Omental fat pad (tissue), 4 donors: ENCODE measurements around the gene MAP4K3. TPM values are rescaled to one million over a fixed set of nuclear protein-coding genes. Genes with fewer than 3 reads are reported as not detected.

Source experiments
- ATAC-seq: fragments of 150-250 bp; one replicate; pipeline ENCODE4 v1.9.1; 2016; ENCODE audit warnings: mild to moderate bottlenecking, moderate library complexity; ENCODE audit not compliant: low FRiP score
- DNase-seq: peaks from one replicate; pipeline ENCODE4 v3.0.0-alpha.2; 2019; ENCODE audit warnings: low spot score
- CTCF ChIP-seq, 3 donors: fragments of 450-650 bp; IDR thresholded peaks; one replicate each; pipeline ENCODE4 v1.5.1; 2016 to 2017; ENCODE audit warnings: antibody characterized with exemption in 3 of 3, mild to moderate bottlenecking in 3 of 3, moderate library complexity in 2 of 3
- total RNA-seq, 4 donors: library from RNA; depleted of rRNA; stranded (reverse); fragments of >200 nt; gene quantifications; one replicate each; pipeline ENCODE4 v1.1.0, GENCODE V29; 2016

The MAP4K3 gene
- total RNA-seq, 4 donors from 2014 or later = 45.9 to 93.7 (median 66.1) TPM

GRCh38 chr2:39266139-39266805 lies 170.8 kb downstream of the MAP4K3 start:
- ATAC-seq (no peak), DNase-seq (no peak)
- no peak for TF ChIP-seq CTCF (IDR thresholded peaks at IDR 0.05)

DNA sequence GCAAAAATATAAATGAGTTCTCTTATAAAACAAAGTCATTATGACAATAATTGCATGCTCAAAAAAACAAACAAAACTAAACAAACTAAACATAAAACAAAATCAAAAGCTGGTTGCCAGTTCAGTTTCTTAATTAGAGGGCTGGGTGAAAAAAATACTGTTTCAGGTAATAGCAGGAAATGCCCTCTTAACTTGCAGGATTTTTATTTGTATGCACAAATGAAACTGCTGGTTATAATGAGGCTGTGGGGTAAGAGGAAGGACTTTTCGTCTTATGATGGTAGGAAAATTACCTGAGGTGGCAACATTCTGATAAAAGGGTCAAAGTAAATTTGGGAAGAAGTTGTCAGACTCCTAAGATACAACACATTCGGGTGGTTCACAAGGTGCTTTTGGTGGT lies 171.8 kb downstream of the MAP4K3 start:
- ATAC-seq (no peak), DNase-seq (no peak)
- TF ChIP-seq CTCF (IDR thresholded peaks at IDR 0.05) = no peak

GRCh38 chr2:39264733-39265132 lies 172.4 kb downstream of the MAP4K3 start:
- ATAC-seq (no peak), DNase-seq (no peak)
- no peak for TF ChIP-seq CTCF (IDR thresholded peaks at IDR 0.05)

DNA sequence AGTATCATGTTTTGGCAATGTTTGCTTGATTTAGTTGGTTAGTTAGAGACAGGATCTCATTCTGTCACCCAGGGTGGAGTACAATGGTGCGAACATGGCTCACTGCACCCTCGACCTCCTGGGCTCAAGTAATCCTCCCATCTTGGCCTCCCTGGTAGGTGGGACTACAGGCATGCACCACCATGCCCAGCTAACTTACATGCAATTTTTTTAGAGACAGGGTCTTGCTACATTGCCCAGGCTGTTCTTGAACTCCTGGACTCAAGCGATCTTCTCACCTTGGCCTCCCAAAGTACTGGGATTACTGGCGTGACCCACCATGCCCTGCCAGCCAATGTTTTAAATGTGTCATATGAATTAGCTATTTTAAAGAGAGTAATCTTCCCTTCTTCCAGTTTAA lies 177.0 kb downstream of the MAP4K3 start:
- DNase-seq = no peak
- no peak for ATAC-seq
- TF ChIP-seq CTCF (IDR thresholded peaks at IDR 0.05) = no peak

GRCh38 chr2:39256040-39256439 lies 181.0 kb downstream of the MAP4K3 start:
- ATAC-seq = no peak

GRCh38 chr2:39252888-39253518 lies 184.1 kb downstream of the MAP4K3 start:
- TF ChIP-seq CTCF (IDR thresholded peaks at IDR 0.05) = no peak
- DNase-seq (no peak), ATAC-seq (no peak)

More at GRCh38 chr2:39256040-39256439, 181.0 kb downstream of the MAP4K3 start:
- TF ChIP-seq CTCF (IDR thresholded peaks at IDR 0.05) = no peak
- DNase-seq = no peak

GRCh38 chr2:39247512-39248043 lies 189.5 kb downstream of the MAP4K3 start:
- no peak for ATAC-seq
- TF ChIP-seq CTCF (IDR thresholded peaks at IDR 0.05) = no peak
- DNase-seq = no peak
